Central memory CD8-positive, alpha-beta T cell (primary cell): ENCODE measurements around the gene KLHL29.

Experiments
- ATAC-seq: fragments of 150-1000 bp; cut with Tn5 transposase; replicated peaks from 2 replicates; pipeline ENCODE4 v1.10.0; 2022; ENCODE audit warnings: mild to moderate bottlenecking, moderate FRiP score, moderate number of reproducible peaks; ENCODE audit not compliant: poor library complexity, severe bottlenecking; ENCODE audit errors: extremely low read depth
- DNase-seq, 2 donors: peaks; one replicate each; pipeline ENCODE4 v3.0.0; 2021; ENCODE audit warnings: low spot score in 2 of 2
- H3K27ac Mint-ChIP-seq: one replicate; pipeline ENCODE4 v1.8.0; 2022; ENCODE audit warnings: low read depth, mild to moderate bottlenecking, moderate library complexity, mixed read lengths
- H3K27me3 Mint-ChIP-seq: one replicate; pipeline ENCODE4 v1.8.0; 2022; ENCODE audit warnings: mixed read lengths
- H3K36me3 Mint-ChIP-seq: one replicate; pipeline ENCODE4 v1.8.0; 2022; ENCODE audit warnings: mild to moderate bottlenecking, moderate library complexity, mixed read lengths; ENCODE audit not compliant: insufficient read depth
- H3K4me1 Mint-ChIP-seq: one replicate; pipeline ENCODE4 v1.8.0; 2022; ENCODE audit warnings: mixed read lengths
- H3K4me3 Mint-ChIP-seq: one replicate; pipeline ENCODE4 v1.8.0; 2022; ENCODE audit warnings: mild to moderate bottlenecking, moderate library complexity, mixed read lengths
- H3K9me3 Mint-ChIP-seq: one replicate; pipeline ENCODE4 v1.8.0; 2022; ENCODE audit warnings: mixed read lengths

The KLHL29 gene

GRCh38 chr2:23410596-23410995 lies 25.6 kb downstream of the KLHL29 start:
- Mint-ChIP-seq H3K4me3 (no peak overlapping the region), H3K4me1 (no peaks in the 10 kb centered on the region), H3K27ac (no peak overlapping the region), H3K9me3 (no peaks in the 10 kb centered on the region), H3K36me3 (no peaks in the 10 kb centered on the region), H3K27me3 (peaks cover 39% of the 10 kb centered on the region)
- DNase-seq (no peak), ATAC-seq (no peak)

- H3K36me3 Mint-ChIP-seq = no peaks in the 10 kb centered on the region
Observed at GRCh38 chr2:23411752-23412431, 26.9 kb downstream of the KLHL29 start.

GRCh38 chr2:23412556-23413155 lies 27.7 kb downstream of the KLHL29 start:
- ATAC-seq (no peak), DNase-seq (no peak)
- Mint-ChIP-seq H3K27ac (no peak overlapping the region), H3K27me3 (peaks cover 52% of the 10 kb centered on the region), H3K4me3 (no peak overlapping the region), H3K9me3 (no peaks in the 10 kb centered on the region), H3K4me1 (no peaks in the 10 kb centered on the region), H3K36me3 (no peaks in the 10 kb centered on the region)

More at GRCh38 chr2:23411752-23412431, 26.9 kb downstream of the KLHL29 start:
- Mint-ChIP-seq H3K27me3 (peaks cover 46% of the 10 kb centered on the region), H3K4me3 (no peak overlapping the region), H3K9me3 (no peaks in the 10 kb centered on the region), H3K27ac (no peak overlapping the region), H3K4me1 (no peaks in the 10 kb centered on the region)
- DNase-seq = no peak
- no peak for ATAC-seq

- no peaks in the 10 kb centered on the region for H3K4me1 Mint-ChIP-seq
- no peak overlapping the region for H3K4me3 Mint-ChIP-seq
- H3K27me3 Mint-ChIP-seq = peaks cover 47% of the 10 kb centered on the region
- H3K9me3 Mint-ChIP-seq = no peaks in the 10 kb centered on the region
- no peaks in the 10 kb centered on the region for H3K36me3 Mint-ChIP-seq
- ATAC-seq (no peak), DNase-seq (no peak)
- no peak overlapping the region for H3K27ac Mint-ChIP-seq
Observed at GRCh38 chr2:23413641-23414040, 28.7 kb downstream of the KLHL29 start.

GRCh38 chr2:23414106-23414505 lies 29.1 kb downstream of the KLHL29 start:
- no peak for ATAC-seq
- Mint-ChIP-seq H3K4me1 (no peaks in the 10 kb centered on the region), H3K4me3 (no peak overlapping the region), H3K9me3 (no peaks in the 10 kb centered on the region), H3K36me3 (no peaks in the 10 kb centered on the region), H3K27ac (no peak overlapping the region), H3K27me3 (peaks cover 43% of the 10 kb centered on the region)
- no peak for DNase-seq

GRCh38 chr2:23414871-23415270 lies 29.9 kb downstream of the KLHL29 start:
- no peaks in the 10 kb centered on the region for H3K9me3 Mint-ChIP-seq
- no peak for DNase-seq
- peaks cover 35% of the 10 kb centered on the region for H3K27me3 Mint-ChIP-seq
- no peaks in the 10 kb centered on the region for H3K4me1 Mint-ChIP-seq
- no peak for ATAC-seq
- no peaks in the 10 kb centered on the region for H3K36me3 Mint-ChIP-seq
- H3K4me3 Mint-ChIP-seq = no peak overlapping the region
- H3K27ac Mint-ChIP-seq = no peak overlapping the region

GRCh38 chr2:23417310-23417709 lies 32.3 kb downstream of the KLHL29 start:
- no peak overlapping the region for H3K27ac Mint-ChIP-seq
- peaks cover 14% of the 10 kb centered on the region for H3K27me3 Mint-ChIP-seq
- no peaks in the 10 kb centered on the region for H3K4me1 Mint-ChIP-seq
- H3K36me3 Mint-ChIP-seq = no peaks in the 10 kb centered on the region
- H3K9me3 Mint-ChIP-seq = no peaks in the 10 kb centered on the region
- ATAC-seq = no peak
- DNase-seq = no peak
- H3K4me3 Mint-ChIP-seq = no peak overlapping the region

GRCh38 chr2:23418056-23418455 lies 33.1 kb downstream of the KLHL29 start:
- H3K9me3 Mint-ChIP-seq = no peaks in the 10 kb centered on the region
- H3K36me3 Mint-ChIP-seq = no peaks in the 10 kb centered on the region
- peaks cover 13% of the 10 kb centered on the region for H3K27me3 Mint-ChIP-seq
- H3K27ac Mint-ChIP-seq = no peak overlapping the region
- H3K4me1 Mint-ChIP-seq = no peaks in the 10 kb centered on the region
- ATAC-seq (no peak), DNase-seq (no peak)
- H3K4me3 Mint-ChIP-seq = no peak overlapping the region

GRCh38 chr2:23418461-23418911 lies 33.5 kb downstream of the KLHL29 start:
- no peak overlapping the region for H3K27ac Mint-ChIP-seq
- H3K4me1 Mint-ChIP-seq = no peaks in the 10 kb centered on the region
- no peaks in the 10 kb centered on the region for H3K36me3 Mint-ChIP-seq
- H3K9me3 Mint-ChIP-seq = no peaks in the 10 kb centered on the region
- ATAC-seq = no peak
- DNase-seq = no peak
- no peak overlapping the region for H3K4me3 Mint-ChIP-seq
- H3K27me3 Mint-ChIP-seq = peaks cover 13% of the 10 kb centered on the region

GRCh38 chr2:23419171-23420090 lies 34.5 kb downstream of the KLHL29 start:
- Mint-ChIP-seq H3K27me3 (peaks cover 13% of the 10 kb centered on the region), H3K36me3 (no peaks in the 10 kb centered on the region), H3K4me3 (no peak overlapping the region), H3K4me1 (no peaks in the 10 kb centered on the region), H3K27ac (no peak overlapping the region), H3K9me3 (no peaks in the 10 kb centered on the region)
- ATAC-seq = no peak
- no peak for DNase-seq

GRCh38 chr2:23420091-23420839 lies 35.3 kb downstream of the KLHL29 start:
- H3K36me3 Mint-ChIP-seq = no peaks in the 10 kb centered on the region

GRCh38 chr2:23420840-23421476 lies 36.0 kb downstream of the KLHL29 start:
- Mint-ChIP-seq H3K36me3 (no peaks in the 10 kb centered on the region), H3K27me3 (peaks cover 13% of the 10 kb centered on the region), H3K27ac (no peak overlapping the region), H3K4me3 (no peak overlapping the region), H3K9me3 (no peaks in the 10 kb centered on the region), H3K4me1 (no peaks in the 10 kb centered on the region)
- ATAC-seq = no peak
- no peak for DNase-seq

More at GRCh38 chr2:23420091-23420839, 35.3 kb downstream of the KLHL29 start:
- DNase-seq = no peak
- ATAC-seq = no peak
- Mint-ChIP-seq H3K27ac (no peak overlapping the region), H3K4me1 (no peaks in the 10 kb centered on the region), H3K9me3 (no peaks in the 10 kb centered on the region), H3K4me3 (no peak overlapping the region), H3K27me3 (peaks cover 13% of the 10 kb centered on the region)
